Astrocyte of the hippocampus (primary cell): ENCODE data around the gene RPL31.

ENCODE experiments used
- DNase-seq: peaks from one replicate; pipeline ENCODE4 v3.0.0; 2011; ENCODE audit warnings: low read depth, low spot score

The RPL31 gene

GRCh38 chr2:100974712-100975520 lies 27.2 kb upstream of the RPL31 start:
- no peak for DNase-seq

GRCh38 chr2:100975521-100975785 lies 26.6 kb upstream of the RPL31 start:
- DNase-seq: no peak

GRCh38 chr2:100976061-100976460 lies 26.0 kb upstream of the RPL31 start:
- DNase-seq: no peak

- DNase-seq: peak; percentile 73
Observed at GRCh38 chr2:100976645-100977391, 25.3 kb upstream of the RPL31 start.

GRCh38 chr2:100977511-100977910 lies 24.6 kb upstream of the RPL31 start:
- DNase-seq: no peak

- DNase-seq: peak; percentile 46
Observed at GRCh38 chr2:100978582-100979191, 23.4 kb upstream of the RPL31 start.

GRCh38 chr2:100980046-100980445 lies 22.0 kb upstream of the RPL31 start:
- no peak for DNase-seq

GRCh38 chr2:100981011-100981410 lies 21.1 kb upstream of the RPL31 start:
- no peak for DNase-seq

GRCh38 chr2:100982431-100982861 lies 19.6 kb upstream of the RPL31 start:
- DNase-seq: no peak

GRCh38 chr2:100983201-100983600 lies 18.9 kb upstream of the RPL31 start:
- DNase-seq: no peak

GRCh38 chr2:100983684-100984310 lies 18.3 kb upstream of the RPL31 start:
- DNase-seq: peak; percentile 10

GRCh38 chr2:100984892-100985307 lies 17.2 kb upstream of the RPL31 start:
- peak; percentile 85 for DNase-seq

- DNase-seq: no peak
Observed at GRCh38 chr2:100986157-100986556, 15.9 kb upstream of the RPL31 start.

GRCh38 chr2:100987536-100987935 lies 14.6 kb upstream of the RPL31 start:
- no peak for DNase-seq

- DNase-seq: no peak
Observed at GRCh38 chr2:100987974-100988373, 14.1 kb upstream of the RPL31 start.

GRCh38 chr2:100988630-100989417 lies 13.3 kb upstream of the RPL31 start:
- DNase-seq: no peak

GRCh38 chr2:100989666-100990065 lies 12.4 kb upstream of the RPL31 start:
- DNase-seq: no peak

- no peak for DNase-seq
Observed at GRCh38 chr2:100990166-100990565, 11.9 kb upstream of the RPL31 start.

- DNase-seq: no peak
Observed at GRCh38 chr2:100990650-100991403, 11.3 kb upstream of the RPL31 start.

GRCh38 chr2:100991404-100991773 lies 10.7 kb upstream of the RPL31 start:
- no peak for DNase-seq

- no peak for DNase-seq
Observed at GRCh38 chr2:100992262-100992661, 9.8 kb upstream of the RPL31 start.
